SU-DHL-6 (cell line): ENCODE measurements around the gene NDRG4.

Experiments used
- EZH2phosphoT487 ChIP-seq: fragments of 200-600 bp; sonication (generic), shearing (Covaris generic); conservative IDR thresholded peaks from 2 replicates; pipeline ENCODE4 v1.6.1; 2018; ENCODE audit warnings: mild to moderate bottlenecking, antibody characterized with exemption, low read length, moderate library complexity, mixed read lengths
- TF ChIP-seq, protein P1 (sequence below): fragments of 200-600 bp; sonication (generic); IDR thresholded peaks from one replicate; pipeline ENCODE4 v1.5.1; 2017; ENCODE audit warnings: antibody characterized with exemption, mild to moderate bottlenecking, low read length, moderate library complexity; ENCODE audit not compliant: insufficient read depth, poor library complexity, severe bottlenecking

GRCh38 chr16:58455750-58456149 lies 44.2 kb upstream of the NDRG4 start:
- TF ChIP-seq, protein P1, sequence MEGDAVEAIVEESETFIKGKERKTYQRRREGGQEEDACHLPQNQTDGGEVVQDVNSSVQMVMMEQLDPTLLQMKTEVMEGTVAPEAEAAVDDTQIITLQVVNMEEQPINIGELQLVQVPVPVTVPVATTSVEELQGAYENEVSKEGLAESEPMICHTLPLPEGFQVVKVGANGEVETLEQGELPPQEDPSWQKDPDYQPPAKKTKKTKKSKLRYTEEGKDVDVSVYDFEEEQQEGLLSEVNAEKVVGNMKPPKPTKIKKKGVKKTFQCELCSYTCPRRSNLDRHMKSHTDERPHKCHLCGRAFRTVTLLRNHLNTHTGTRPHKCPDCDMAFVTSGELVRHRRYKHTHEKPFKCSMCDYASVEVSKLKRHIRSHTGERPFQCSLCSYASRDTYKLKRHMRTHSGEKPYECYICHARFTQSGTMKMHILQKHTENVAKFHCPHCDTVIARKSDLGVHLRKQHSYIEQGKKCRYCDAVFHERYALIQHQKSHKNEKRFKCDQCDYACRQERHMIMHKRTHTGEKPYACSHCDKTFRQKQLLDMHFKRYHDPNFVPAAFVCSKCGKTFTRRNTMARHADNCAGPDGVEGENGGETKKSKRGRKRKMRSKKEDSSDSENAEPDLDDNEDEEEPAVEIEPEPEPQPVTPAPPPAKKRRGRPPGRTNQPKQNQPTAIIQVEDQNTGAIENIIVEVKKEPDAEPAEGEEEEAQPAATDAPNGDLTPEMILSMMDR: no peak
- TF ChIP-seq EZH2phosphoT487: no peak
